ENCODE measurements around the gene FAM221A. TPM values are rescaled to one million over a fixed set of nuclear protein-coding genes. Genes with fewer than 3 reads are reported as not detected.

The FAM221A gene
- total RNA-seq, 1 donor from 2014 or later: 2.6 TPM

Other genes with a start within 250 kb of the FAM221A start
- not detected for gene IGF2BP3, start 209.7 kb upstream of the FAM221A start, total RNA-seq
- 27.7 TPM for gene TRA2A, start 148.2 kb upstream of the FAM221A start, total RNA-seq
- 8.5 TPM for gene CCDC126, start 82.8 kb upstream of the FAM221A start, total RNA-seq
- 0.46 TPM for gene STK31, start 30.0 kb downstream of the FAM221A start, total RNA-seq